BLaER1 treated with 17β-estradiol and CSF1 and Interleukin-3, amounts not matched to agents 10 nM and 100 nM (cell line): ENCODE results near the gene ASB18.

Experiments used
- H3K27ac ChIP-seq, 11 experiments: shearing (Covaris generic); formaldehyde crosslinking; 2 replicates each; pipeline ENCODE4 v1.8.1; 2022
- H3K27me3 ChIP-seq, 11 experiments: shearing (Covaris generic); formaldehyde crosslinking; 2 replicates each; pipeline ENCODE4 v1.8.1; 2022
- H3K36me3 ChIP-seq, 11 experiments: shearing (Covaris generic); formaldehyde crosslinking; 2 replicates each; pipeline ENCODE4 v1.8.1; 2022
- H3K4me1 ChIP-seq, 10 experiments: shearing (Covaris generic); formaldehyde crosslinking; 2 replicates each; pipeline ENCODE4 v1.8.1; 2022
- H3K4me2 ChIP-seq, 11 experiments: shearing (Covaris generic); formaldehyde crosslinking; 2 replicates each; pipeline ENCODE4 v1.8.1; 2022
- H3K4me3 ChIP-seq, 10 experiments: shearing (Covaris generic); formaldehyde crosslinking; 2 replicates each; pipeline ENCODE4 v1.8.1; 2022
- H3K9ac ChIP-seq, 11 experiments: shearing (Covaris generic); formaldehyde crosslinking; 2 replicates each; pipeline ENCODE4 v1.8.1; 2022
- H3K9me3 ChIP-seq, 11 experiments: shearing (Covaris generic); formaldehyde crosslinking; replicated peaks in 1 of 11; 2 replicates each; pipeline ENCODE4 v1.8.1; 2022
- H4K20me1 ChIP-seq, 11 experiments: shearing (Covaris generic); formaldehyde crosslinking; 2 replicates each; pipeline ENCODE4 v1.8.1; 2022
- Cebpa-rat ChIP-seq, 11 experiments: shearing (Covaris generic); IDR thresholded peaks; 2 replicates each; pipeline ENCODE4 v1.8.1; 2022

ASB18 gene

GRCh38 chr2:236239276-236240065 lies 24.7 kb downstream of the ASB18 start:
- Histone ChIP-seq H3K4me1 (peaks cover 13 to 25% (median 19%) of the 10 kb centered on the region in 10 experiments; a peak in 19 of 20 replicates), H3K4me2 (no peak overlapping the region), H3K27me3 (peaks cover 45 to 71% (median 65%) of the 10 kb centered on the region in 11 experiments), H3K9ac (no peak overlapping the region), H3K9me3 (peaks cover 0 to 12% (median 7%) of the 10 kb centered on the region in 11 experiments; a peak in 17 of 22 replicates), H3K36me3 (no peaks in the 10 kb centered on the region), H3K4me3 (no peak overlapping the region), H4K20me1 (no peaks in the 10 kb centered on the region; a peak in 1 of 22 replicates), H3K27ac (no peak overlapping the region)
- no peak for TF ChIP-seq Cebpa-rat (IDR thresholded peaks at IDR 0.05)

DNA sequence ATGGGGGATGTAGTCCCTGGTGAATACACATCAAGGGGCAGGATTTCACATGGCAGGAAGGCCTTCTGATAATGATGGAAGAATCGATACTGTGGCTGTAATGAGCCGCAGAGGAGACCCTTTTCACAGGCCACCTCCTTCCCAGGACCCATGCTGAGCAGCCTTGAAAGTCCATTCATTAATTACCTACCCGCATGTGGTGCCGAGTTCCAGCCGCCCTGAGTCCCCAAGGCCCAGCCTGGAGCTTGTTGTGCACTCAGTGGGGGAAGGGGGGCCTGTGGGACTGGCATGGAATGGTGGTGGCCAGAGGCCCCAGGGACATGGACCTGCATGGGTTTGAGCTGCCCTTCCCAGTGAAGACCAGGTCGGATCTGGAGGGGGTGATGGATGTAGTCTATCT lies 25.5 kb downstream of the ASB18 start:
- Histone ChIP-seq H4K20me1 (no peaks in the 10 kb centered on the region; a peak in 1 of 22 replicates), H3K4me2 (no peak overlapping the region), H3K27ac (no peak overlapping the region), H3K4me1 (peaks cover 9 to 18% (median 12%) of the 10 kb centered on the region in 10 experiments; a peak in 18 of 20 replicates), H3K9ac (no peak overlapping the region), H3K9me3 (peaks cover 7 to 19% (median 15%) of the 10 kb centered on the region in 11 experiments; a peak in 20 of 22 replicates), H3K27me3 (peaks cover 45 to 76% (median 70%) of the 10 kb centered on the region in 11 experiments), H3K36me3 (no peaks in the 10 kb centered on the region), H3K4me3 (no peak overlapping the region)
- TF ChIP-seq Cebpa-rat (IDR thresholded peaks at IDR 0.05): no peak

DNA sequence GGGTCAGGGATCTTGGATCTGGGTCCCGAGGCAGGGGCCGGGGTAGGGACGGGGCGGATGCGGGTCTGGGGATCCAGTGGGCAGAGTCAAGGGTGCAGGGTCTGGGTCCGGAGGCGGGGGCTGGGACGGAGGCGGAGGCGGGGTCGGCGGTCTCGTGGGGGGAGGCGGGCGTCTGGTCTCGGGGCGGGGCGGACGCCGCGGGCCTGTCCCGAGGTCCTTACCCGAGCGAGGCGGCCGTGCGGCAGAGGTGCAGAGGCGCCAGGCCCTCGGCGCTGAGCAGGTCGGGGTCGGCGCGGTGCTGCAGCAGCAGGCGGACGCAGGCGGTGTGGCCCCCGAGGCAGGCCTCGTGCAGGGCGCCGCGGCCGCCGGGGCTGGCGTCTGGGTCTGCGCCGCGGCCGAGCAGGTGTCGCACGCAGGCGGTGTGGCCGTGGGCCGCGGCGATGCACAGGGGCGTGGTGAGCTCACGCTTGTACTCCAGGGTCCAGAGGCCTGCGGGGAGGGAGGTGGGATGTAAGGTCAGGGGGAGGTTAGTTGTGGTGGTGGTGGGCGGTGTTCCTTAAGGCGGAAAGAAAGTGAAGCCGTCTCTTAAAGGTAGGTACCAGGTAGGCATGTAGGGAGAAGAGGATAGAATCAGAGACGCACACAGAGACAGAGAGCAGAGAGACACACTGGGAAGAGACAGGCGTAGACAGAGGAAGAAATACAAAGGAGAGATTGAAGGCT lies 26.6 kb downstream of the ASB18 start:
- peaks cover 18 to 29% (median 25%) of the 10 kb centered on the region in 11 experiments for H3K9me3 ChIP-seq
- H3K4me1 ChIP-seq: peaks cover 9 to 12% (median 11%) of the 10 kb centered on the region in 10 experiments; a peak in 18 of 20 replicates
- no peak overlapping the region for H3K9ac ChIP-seq
- no peaks in the 10 kb centered on the region for H3K36me3 ChIP-seq
- peak overlapping the region in 3 of 11 experiments; percentile 9 to 15 (median 14); a peak in 1 of 22 replicates for H3K4me2 ChIP-seq
- H3K27ac ChIP-seq: no peak overlapping the region
- H3K27me3 ChIP-seq: peaks cover 45 to 76% (median 70%) of the 10 kb centered on the region in 11 experiments
- H3K4me3 ChIP-seq: no peak overlapping the region
- TF ChIP-seq Cebpa-rat (IDR thresholded peaks at IDR 0.05): no peak
- no peaks in the 10 kb centered on the region; a peak in 1 of 22 replicates for H4K20me1 ChIP-seq

GRCh38 chr2:236236559-236237452 lies 27.4 kb downstream of the ASB18 start:
- H3K4me2 ChIP-seq: peak overlapping the region; percentile 72 to 89 (median 81)
- H3K4me3 ChIP-seq: peak overlapping the region; percentile 28 to 59 (median 46); a peak in 19 of 20 replicates
- no peaks in the 10 kb centered on the region for H3K36me3 ChIP-seq
- H3K9ac ChIP-seq: peak overlapping the region in 3 of 11 experiments; percentile 11 to 32 (median 31); a peak in 1 of 22 replicates
- peaks cover 9 to 12% (median 11%) of the 10 kb centered on the region in 10 experiments; a peak in 18 of 20 replicates for H3K4me1 ChIP-seq
- peaks cover 45 to 76% (median 70%) of the 10 kb centered on the region in 11 experiments for H3K27me3 ChIP-seq
- H3K9me3 ChIP-seq: peaks cover 24 to 35% (median 28%) of the 10 kb centered on the region in 11 experiments
- no peaks in the 10 kb centered on the region; a peak in 1 of 22 replicates for H4K20me1 ChIP-seq
- TF ChIP-seq Cebpa-rat (IDR thresholded peaks at IDR 0.05): no peak
- no peak overlapping the region for H3K27ac ChIP-seq

DNA sequence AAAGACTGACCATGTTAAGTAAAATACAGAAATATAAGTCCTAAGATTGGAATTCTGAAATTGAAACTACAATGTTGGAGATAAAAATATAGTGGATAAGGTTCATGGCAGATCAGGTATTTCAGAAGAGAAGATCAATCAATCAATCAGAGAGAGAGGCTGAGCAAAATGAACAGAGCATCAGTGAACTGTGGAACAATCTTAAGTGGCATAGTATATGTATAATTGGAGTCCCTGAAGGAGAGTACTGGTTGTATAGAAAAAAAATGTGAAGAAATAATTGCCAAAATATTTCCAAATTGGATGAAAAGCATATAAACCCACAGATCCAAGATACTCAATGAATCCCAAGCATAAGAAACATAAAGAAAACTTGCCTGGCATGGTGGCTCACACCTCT lies 35.0 kb downstream of the ASB18 start:
- no peak overlapping the region for H3K4me2 ChIP-seq
- H4K20me1 ChIP-seq: no peaks in the 10 kb centered on the region
- H3K9ac ChIP-seq: no peak overlapping the region
- no peak overlapping the region for H3K4me3 ChIP-seq
- H3K4me1 ChIP-seq: no peaks in the 10 kb centered on the region
- no peak overlapping the region for H3K27ac ChIP-seq
- peaks cover 0 to 4% (median 0%) of the 10 kb centered on the region in 11 experiments; a peak in 1 of 22 replicates for H3K36me3 ChIP-seq
- peaks cover 0 to 5% (median 2%) of the 10 kb centered on the region in 11 experiments; a peak in 8 of 22 replicates for H3K27me3 ChIP-seq
- H3K9me3 ChIP-seq: peaks cover 58 to 79% (median 73%) of the 10 kb centered on the region in 11 experiments
- TF ChIP-seq Cebpa-rat (IDR thresholded peaks at IDR 0.05): no peak

DNA sequence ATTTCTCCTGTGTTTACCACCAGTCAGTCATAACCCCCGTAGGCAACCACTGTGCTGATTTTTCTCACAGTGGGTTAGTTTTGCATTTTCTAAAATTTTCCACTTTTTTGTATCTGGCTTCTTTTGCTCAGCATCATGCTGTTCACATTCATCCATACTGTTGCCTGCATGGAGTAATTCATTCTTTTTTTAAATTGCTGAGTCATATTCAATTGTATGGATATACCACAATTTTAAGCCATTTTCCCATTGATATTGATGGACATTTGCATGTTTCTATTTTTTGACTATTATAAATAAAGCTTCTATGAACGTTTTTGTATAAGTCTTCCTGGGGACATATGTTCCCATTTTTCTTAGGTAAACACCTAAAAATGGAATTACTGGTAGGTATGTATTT lies 40.5 kb downstream of the ASB18 start:
- TF ChIP-seq Cebpa-rat (IDR thresholded peaks at IDR 0.05): no peak
- Histone ChIP-seq H3K27ac (no peak overlapping the region), H3K36me3 (peaks cover 0 to 4% (median 0%) of the 10 kb centered on the region in 11 experiments; a peak in 1 of 22 replicates), H3K4me3 (no peak overlapping the region), H4K20me1 (no peaks in the 10 kb centered on the region), H3K9me3 (peaks cover 32 to 43% (median 37%) of the 10 kb centered on the region in 11 experiments), H3K4me1 (peaks cover 0 to 47% (median 32%) of the 10 kb centered on the region in 10 experiments; a peak in 18 of 20 replicates), H3K9ac (no peak overlapping the region), H3K4me2 (no peak overlapping the region; a peak in 1 of 22 replicates), H3K27me3 (no peaks in the 10 kb centered on the region; a peak in 1 of 22 replicates)

GRCh38 chr2:236221798-236222197 lies 42.4 kb downstream of the ASB18 start:
- Histone ChIP-seq H3K9me3 (peaks cover 22 to 30% (median 28%) of the 10 kb centered on the region in 11 experiments), H3K4me1 (peaks cover 3 to 65% (median 48%) of the 10 kb centered on the region in 10 experiments; a peak in 18 of 20 replicates), H3K4me3 (peak overlapping the region in 3 of 10 experiments; percentile 24 to 46 (median 25); a peak in 5 of 20 replicates), H3K27ac (peak overlapping the region in 4 of 11 experiments; percentile 15 to 40 (median 22); a peak in 5 of 22 replicates), H3K27me3 (no peaks in the 10 kb centered on the region; a peak in 1 of 22 replicates), H3K9ac (peak overlapping the region in 4 of 11 experiments; percentile 1 to 32 (median 21); a peak in 3 of 22 replicates), H3K4me2 (peak overlapping the region in 10 of 11 experiments; percentile 27 to 90 (median 76); a peak in 20 of 22 replicates), H3K36me3 (peaks cover 0 to 4% (median 0%) of the 10 kb centered on the region in 11 experiments; a peak in 1 of 22 replicates), H4K20me1 (no peaks in the 10 kb centered on the region)
- TF ChIP-seq Cebpa-rat (IDR thresholded peaks at IDR 0.05): no peak

DNA sequence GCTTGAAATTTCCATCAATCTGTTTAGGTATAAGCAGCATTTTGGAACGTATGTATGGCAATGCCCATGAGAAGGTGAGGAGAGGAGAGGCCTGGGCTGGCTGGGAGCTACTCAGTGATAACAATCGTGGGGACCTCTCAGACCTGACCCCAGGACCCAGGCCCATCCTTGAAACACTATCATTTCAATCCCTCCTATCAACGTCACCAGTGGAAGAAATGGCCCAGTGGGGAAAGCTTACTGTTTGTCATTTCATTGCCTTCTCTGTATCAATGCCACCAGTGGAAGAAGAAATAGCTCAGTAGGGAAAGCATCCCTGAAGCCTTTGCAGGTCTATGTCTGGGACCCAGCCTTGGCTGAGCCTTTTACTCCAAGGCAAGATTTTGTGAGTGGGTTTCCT lies 44.8 kb downstream of the ASB18 start:
- TF ChIP-seq Cebpa-rat (IDR thresholded peaks at IDR 0.05): no peak
- Histone ChIP-seq H3K27ac (no peak overlapping the region), H3K4me3 (no peak overlapping the region), H3K9ac (no peak overlapping the region), H3K9me3 (peaks cover 13 to 21% (median 16%) of the 10 kb centered on the region in 11 experiments), H3K27me3 (no peaks in the 10 kb centered on the region; a peak in 1 of 22 replicates), H3K36me3 (peaks cover 0 to 3% (median 0%) of the 10 kb centered on the region in 11 experiments; a peak in 1 of 22 replicates), H4K20me1 (no peaks in the 10 kb centered on the region), H3K4me1 (peaks cover 9 to 84% (median 68%) of the 10 kb centered on the region in 10 experiments; a peak in 18 of 20 replicates), H3K4me2 (peak overlapping the region in 5 of 11 experiments; percentile 72 to 90 (median 79); a peak in 8 of 22 replicates)
